GM18507 (cell line): ENCODE data around the gene NEO1.
A peak's percentile ranks its signal among the peaks of the same experiment; 100 is the strongest.
"Not testable (repeated sequence)": the region's sequence is repeated elsewhere in the genome, so short reads cannot be mapped to it uniquely, and the experiment has no call there.

ENCODE experiments used
- DNase-seq: peaks from one replicate; pipeline ENCODE4 v3.0.0; 2011; ENCODE audit warnings: low read depth; ENCODE audit not compliant: insufficient read length; ENCODE audit errors: extremely low spot score
- FAIRE-seq: peaks from 2 replicates; lab custom pipeline; 2011; peaks lifted over from hg19 to GRCh38; lab: Jason Lieb, UNC

Gene NEO1

GRCh38 chr15:73127302-73127936 is 75.2 kb downstream of the NEO1 start:
- FAIRE-seq (peak; percentile 87), DNase-seq (no peak)

GRCh38 chr15:73130830-73131229 is 78.6 kb downstream of the NEO1 start:
- FAIRE-seq (no peak), DNase-seq (no peak)

- DNase-seq (no peak), FAIRE-seq (no peak)
These were observed 81.9 kb downstream of the NEO1 start for GRCh38 chr15:73134196-73134595.

GRCh38 chr15:73139041-73139743 is 86.9 kb downstream of the NEO1 start:
- DNase-seq (no peak), FAIRE-seq (no peak)

GRCh38 chr15:73139744-73140553 is 87.7 kb downstream of the NEO1 start:
- DNase-seq, result no peak
- FAIRE-seq, result no peak

- DNase-seq, result no peak
These were observed 89.1 kb downstream of the NEO1 start for GRCh38 chr15:73141216-73141900.

GRCh38 chr15:73142802-73143762 is 90.8 kb downstream of the NEO1 start:
- FAIRE-seq (peak; percentile 90), DNase-seq (peak; percentile 35)

More at GRCh38 chr15:73141216-73141900, 89.1 kb downstream of the NEO1 start:
- peak; percentile 21 for FAIRE-seq

- FAIRE-seq, result no peak
- no peak for DNase-seq
These were observed 91.5 kb downstream of the NEO1 start for GRCh38 chr15:73143763-73144155.

GRCh38 chr15:73146419-73146818 is 94.2 kb downstream of the NEO1 start:
- no peak for DNase-seq
- no peak for FAIRE-seq

GRCh38 chr15:73150831-73151230 is 98.6 kb downstream of the NEO1 start:
- FAIRE-seq (no peak), DNase-seq (no peak)

GRCh38 chr15:73153024-73153423 is 100.8 kb downstream of the NEO1 start:
- no peak for DNase-seq
- FAIRE-seq, result no peak

- DNase-seq (no peak), FAIRE-seq (no peak)
These were observed 101.2 kb downstream of the NEO1 start for GRCh38 chr15:73153447-73153846.

- FAIRE-seq, result no peak
- no peak for DNase-seq
These were observed 104.3 kb downstream of the NEO1 start for GRCh38 chr15:73156431-73157191.

- DNase-seq (no peak), FAIRE-seq (no peak)
These were observed 109.3 kb downstream of the NEO1 start for GRCh38 chr15:73161546-73161945.

GRCh38 chr15:73165435-73165834 is 113.2 kb downstream of the NEO1 start:
- FAIRE-seq (no peak), DNase-seq (no peak)

GRCh38 chr15:73165844-73166243 is 113.6 kb downstream of the NEO1 start:
- DNase-seq (no peak), FAIRE-seq (no peak)

- DNase-seq, FAIRE-seq: not testable (repeated sequence)
These were observed 114.4 kb downstream of the NEO1 start for GRCh38 chr15:73166711-73167110.

- DNase-seq, result no peak
- FAIRE-seq, result no peak
These were observed 116.2 kb downstream of the NEO1 start for GRCh38 chr15:73168487-73168886.
